ENCODE data around the gene VSX1.

Gene VSX1

GRCh38 chr20:25039697-25040437 lies 42.1 kb downstream of the VSX1 start:
- Histone ChIP-seq H3K4me3 (ENCODE audit: insufficient read depth, low read depth, low read length) (no peak overlapping the region), H3K27me3 (ENCODE audit: control insufficient read depth, insufficient read depth, low read length, poor library complexity, severe bottlenecking) (no peaks in the 10 kb centered on the region), H3K9me3 (ENCODE audit: control insufficient read depth, low read length) (no peaks in the 10 kb centered on the region), H3K36me3 (ENCODE audit: control insufficient read depth, insufficient read depth, low read length) (no peaks in the 10 kb centered on the region), H3K4me1 (ENCODE audit: control insufficient read depth, insufficient read depth, low read length) (no peaks in the 10 kb centered on the region), H3K27ac (ENCODE audit: insufficient read depth, low read depth, low read length, poor library complexity, severe bottlenecking) (no peak overlapping the region)
- 90 to 93% methylated on average over 9 of the region's 9 CpGs for WGBS, 2 experiments

GRCh38 chr20:25038591-25039015 lies 43.3 kb downstream of the VSX1 start:
- H3K27ac ChIP-seq (ENCODE audit: insufficient read depth, low read depth, low read length, poor library complexity, severe bottlenecking): no peak overlapping the region
- H3K9me3 ChIP-seq (ENCODE audit: control insufficient read depth, low read length): no peaks in the 10 kb centered on the region
- 91 to 92% methylated on average over 6 of the region's 6 CpGs for WGBS, 2 experiments
- H3K36me3 ChIP-seq (ENCODE audit: control insufficient read depth, insufficient read depth, low read length): no peaks in the 10 kb centered on the region
- H3K27me3 ChIP-seq (ENCODE audit: control insufficient read depth, insufficient read depth, low read length, poor library complexity, severe bottlenecking): no peaks in the 10 kb centered on the region
- no peaks in the 10 kb centered on the region for H3K4me1 ChIP-seq (ENCODE audit: control insufficient read depth, insufficient read depth, low read length)
- H3K4me3 ChIP-seq (ENCODE audit: insufficient read depth, low read depth, low read length): no peak overlapping the region

DNA sequence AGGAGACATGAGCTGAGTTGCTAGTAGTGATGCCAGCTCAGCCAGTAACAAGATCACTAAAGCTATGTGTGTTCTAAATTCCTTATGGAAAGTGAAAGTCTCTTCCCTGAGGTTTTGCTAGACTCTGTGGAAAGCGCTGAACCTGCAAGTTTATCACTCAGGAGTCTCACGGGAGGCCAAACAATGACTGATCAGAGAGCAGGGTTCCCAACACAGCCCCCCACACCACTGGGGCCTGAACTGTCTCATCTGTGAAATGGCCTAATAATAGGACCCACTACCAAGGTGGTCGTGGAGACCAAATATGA lies 43.9 kb downstream of the VSX1 start:
- Histone ChIP-seq H3K36me3 (ENCODE audit: control insufficient read depth, insufficient read depth, low read length) (no peaks in the 10 kb centered on the region), H3K27me3 (ENCODE audit: control insufficient read depth, insufficient read depth, low read length, poor library complexity, severe bottlenecking) (no peaks in the 10 kb centered on the region), H3K27ac (ENCODE audit: insufficient read depth, low read depth, low read length, poor library complexity, severe bottlenecking) (no peak overlapping the region), H3K9me3 (ENCODE audit: control insufficient read depth, low read length) (no peaks in the 10 kb centered on the region), H3K4me3 (ENCODE audit: insufficient read depth, low read depth, low read length) (no peak overlapping the region), H3K4me1 (ENCODE audit: control insufficient read depth, insufficient read depth, low read length) (no peaks in the 10 kb centered on the region)
- WGBS, 2 experiments: 90 to 97% methylated on average over 3 of the region's 3 CpGs

- Histone ChIP-seq H3K4me1 (ENCODE audit: control insufficient read depth, insufficient read depth, low read length) (peaks cover 3% of the 10 kb centered on the region), H3K36me3 (ENCODE audit: control insufficient read depth, insufficient read depth, low read length) (no peaks in the 10 kb centered on the region), H3K4me3 (ENCODE audit: insufficient read depth, low read depth, low read length) (no peak overlapping the region), H3K27ac (ENCODE audit: insufficient read depth, low read depth, low read length, poor library complexity, severe bottlenecking) (no peak overlapping the region), H3K27me3 (ENCODE audit: control insufficient read depth, insufficient read depth, low read length, poor library complexity, severe bottlenecking) (no peaks in the 10 kb centered on the region), H3K9me3 (ENCODE audit: control insufficient read depth, low read length) (no peaks in the 10 kb centered on the region)
- WGBS, 2 experiments: 89 to 91% methylated on average over 15 of the region's 15 CpGs
Measured at GRCh38 chr20:25037288-25038102, 44.4 kb downstream of the VSX1 start.

GRCh38 chr20:25036331-25036936 lies 45.5 kb downstream of the VSX1 start:
- H3K27ac ChIP-seq (ENCODE audit: insufficient read depth, low read depth, low read length, poor library complexity, severe bottlenecking): no peak overlapping the region
- H3K36me3 ChIP-seq (ENCODE audit: control insufficient read depth, insufficient read depth, low read length): no peaks in the 10 kb centered on the region
- peaks cover 5% of the 10 kb centered on the region for H3K4me1 ChIP-seq (ENCODE audit: control insufficient read depth, insufficient read depth, low read length)
- no peaks in the 10 kb centered on the region for H3K9me3 ChIP-seq (ENCODE audit: control insufficient read depth, low read length)
- 87 to 90% methylated on average over 6 to 7 of the region's 7 CpGs for WGBS, 2 experiments
- H3K4me3 ChIP-seq (ENCODE audit: insufficient read depth, low read depth, low read length): no peak overlapping the region
- H3K27me3 ChIP-seq (ENCODE audit: control insufficient read depth, insufficient read depth, low read length, poor library complexity, severe bottlenecking): no peaks in the 10 kb centered on the region

- H3K27ac ChIP-seq (ENCODE audit: insufficient read depth, low read depth, low read length, poor library complexity, severe bottlenecking): no peak overlapping the region
- peaks cover 5% of the 10 kb centered on the region for H3K4me1 ChIP-seq (ENCODE audit: control insufficient read depth, insufficient read depth, low read length)
- no peaks in the 10 kb centered on the region for H3K36me3 ChIP-seq (ENCODE audit: control insufficient read depth, insufficient read depth, low read length)
- WGBS, 2 experiments: 78 to 87% methylated on average over 4 of the region's 4 CpGs
- H3K4me3 ChIP-seq (ENCODE audit: insufficient read depth, low read depth, low read length): no peak overlapping the region
- H3K27me3 ChIP-seq (ENCODE audit: control insufficient read depth, insufficient read depth, low read length, poor library complexity, severe bottlenecking): no peaks in the 10 kb centered on the region
- no peaks in the 10 kb centered on the region for H3K9me3 ChIP-seq (ENCODE audit: control insufficient read depth, low read length)
Measured at GRCh38 chr20:25035921-25036320, 46.0 kb downstream of the VSX1 start.

DNA sequence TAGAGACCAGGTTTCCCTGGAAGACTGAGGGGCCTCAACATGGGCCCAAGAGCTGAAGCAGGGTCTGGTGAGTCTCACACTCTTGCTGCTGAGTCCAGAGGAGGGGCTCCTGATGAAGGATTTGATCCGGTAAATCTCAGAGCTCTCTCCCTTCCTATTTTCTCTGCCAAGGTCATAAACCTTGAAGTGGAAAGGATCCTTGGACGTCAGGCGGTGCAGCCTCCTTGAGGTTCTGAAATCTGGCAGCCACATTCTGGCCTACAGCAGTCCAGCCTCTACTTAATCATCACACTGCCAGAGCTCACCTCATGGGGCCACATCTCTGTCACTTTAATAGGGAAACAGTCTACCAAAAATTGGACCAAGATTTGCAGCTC lies 48.0 kb downstream of the VSX1 start:
- no peak overlapping the region for H3K4me3 ChIP-seq (ENCODE audit: insufficient read depth, low read depth, low read length)
- no peaks in the 10 kb centered on the region for H3K36me3 ChIP-seq (ENCODE audit: control insufficient read depth, insufficient read depth, low read length)
- WGBS, 2 experiments: 75 to 79% methylated on average over 3 of the region's 3 CpGs
- no peaks in the 10 kb centered on the region for H3K9me3 ChIP-seq (ENCODE audit: control insufficient read depth, low read length)
- H3K4me1 ChIP-seq (ENCODE audit: control insufficient read depth, insufficient read depth, low read length): peaks cover 5% of the 10 kb centered on the region
- H3K27ac ChIP-seq (ENCODE audit: insufficient read depth, low read depth, low read length, poor library complexity, severe bottlenecking): no peak overlapping the region
- no peaks in the 10 kb centered on the region for H3K27me3 ChIP-seq (ENCODE audit: control insufficient read depth, insufficient read depth, low read length, poor library complexity, severe bottlenecking)

DNA sequence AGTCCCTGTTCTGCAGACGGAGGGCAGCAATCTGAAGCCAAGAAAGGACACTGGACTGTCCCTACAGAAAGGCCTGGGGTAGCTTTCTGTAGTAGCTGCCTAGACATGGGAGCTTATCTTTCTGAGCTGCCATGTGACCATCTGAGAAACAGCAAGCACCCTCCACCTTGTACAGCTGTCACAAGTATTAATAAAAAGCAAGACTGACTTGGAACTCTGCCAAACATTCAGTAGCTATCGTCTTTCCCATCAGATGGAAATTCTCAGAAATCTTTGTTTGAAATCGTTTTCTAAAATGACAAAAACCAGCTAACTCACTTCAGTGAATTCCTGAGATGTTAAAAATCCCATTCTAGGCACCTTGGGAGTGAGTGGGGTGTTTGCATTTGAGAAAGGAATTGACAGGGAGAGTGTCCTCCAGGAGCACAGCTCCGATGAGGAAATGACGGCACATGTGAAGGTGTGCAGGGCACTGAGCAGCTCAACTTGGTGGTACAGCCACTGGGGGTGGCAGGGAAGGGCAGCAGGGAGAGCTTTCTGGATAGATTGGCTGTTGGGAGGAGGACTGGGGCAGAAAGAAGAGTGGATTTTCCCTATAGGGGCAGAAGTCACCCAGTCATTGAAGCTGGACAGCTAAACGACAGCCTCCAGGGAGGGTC lies 48.5 kb downstream of the VSX1 start:
- peaks cover 5% of the 10 kb centered on the region for H3K4me1 ChIP-seq (ENCODE audit: control insufficient read depth, insufficient read depth, low read length)
- H3K9me3 ChIP-seq (ENCODE audit: control insufficient read depth, low read length): no peaks in the 10 kb centered on the region
- H3K27me3 ChIP-seq (ENCODE audit: control insufficient read depth, insufficient read depth, low read length, poor library complexity, severe bottlenecking): no peaks in the 10 kb centered on the region
- no peaks in the 10 kb centered on the region for H3K36me3 ChIP-seq (ENCODE audit: control insufficient read depth, insufficient read depth, low read length)
- H3K27ac ChIP-seq (ENCODE audit: insufficient read depth, low read depth, low read length, poor library complexity, severe bottlenecking): no peak overlapping the region
- H3K4me3 ChIP-seq (ENCODE audit: insufficient read depth, low read depth, low read length): no peak overlapping the region
- WGBS, 2 experiments: 89 to 92% methylated on average over 6 of the region's 6 CpGs

DNA sequence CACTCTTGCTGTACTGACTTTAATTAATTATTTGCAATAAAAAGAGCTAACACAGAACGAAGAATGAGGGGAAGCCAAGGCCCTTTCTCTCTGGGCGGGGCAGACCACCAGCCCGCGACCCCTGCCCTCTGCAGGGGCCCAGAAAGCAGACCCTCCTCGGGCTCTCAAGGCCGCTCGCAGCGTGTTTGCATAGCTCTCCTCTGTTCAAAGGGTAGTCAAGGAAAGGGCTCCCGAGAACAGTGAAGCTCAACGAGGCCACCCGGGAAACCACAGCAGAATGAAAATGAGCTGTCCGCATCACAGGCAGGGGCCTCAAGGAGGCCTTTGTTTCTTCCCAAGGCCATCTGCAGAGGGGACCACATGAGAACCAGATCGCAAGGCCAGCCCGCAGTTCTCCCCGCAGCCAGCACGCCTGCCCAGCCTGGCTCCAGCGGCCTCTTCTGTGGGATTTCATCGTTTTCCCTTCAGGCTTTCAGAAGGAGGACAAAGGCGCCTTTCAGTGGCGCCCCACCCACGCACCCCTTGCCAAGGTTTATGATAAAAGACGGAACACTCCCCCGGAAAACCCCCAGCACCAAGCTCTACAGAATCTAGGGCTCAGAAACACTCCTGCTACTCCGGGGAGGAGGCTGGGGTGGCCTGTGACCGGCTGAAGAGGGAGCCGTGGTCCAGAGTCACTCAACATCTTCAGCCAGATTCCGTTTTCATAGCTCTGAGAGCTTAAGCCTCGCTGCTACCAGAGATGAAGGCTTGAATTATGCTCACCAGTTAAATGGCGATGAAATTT lies 49.3 kb downstream of the VSX1 start:
- WGBS, 2 experiments: 40 to 49% methylated on average over 29 of the region's 29 CpGs
- no peaks in the 10 kb centered on the region for H3K9me3 ChIP-seq (ENCODE audit: control insufficient read depth, low read length)
- H3K4me3 ChIP-seq (ENCODE audit: insufficient read depth, low read depth, low read length): no peak overlapping the region
- peaks cover 5% of the 10 kb centered on the region for H3K4me1 ChIP-seq (ENCODE audit: control insufficient read depth, insufficient read depth, low read length)
- H3K36me3 ChIP-seq (ENCODE audit: control insufficient read depth, insufficient read depth, low read length): no peaks in the 10 kb centered on the region
- H3K27ac ChIP-seq (ENCODE audit: insufficient read depth, low read depth, low read length, poor library complexity, severe bottlenecking): peak overlapping the region; percentile 72
- no peaks in the 10 kb centered on the region for H3K27me3 ChIP-seq (ENCODE audit: control insufficient read depth, insufficient read depth, low read length, poor library complexity, severe bottlenecking)

Measured in ectodermal cell (in vitro differentiated cells).